Measurements from ENCODE around the gene POLR2I.
"Not testable (repeated sequence)": the region's sequence is repeated elsewhere in the genome, so short reads cannot be mapped to it uniquely, and the experiment has no call there.

Gene POLR2I

GRCh38 chr19:36101550-36102327 lies 12.9 kb downstream of the POLR2I start:
- DNase-seq (ENCODE audit: low read depth in 4 of 4, low spot score in 1 of 4): no peak

- no peak for DNase-seq (ENCODE audit: low read depth in 4 of 4, low spot score in 1 of 4)
These were observed 14.2 kb downstream of the POLR2I start for GRCh38 chr19:36100476-36100875.

- DNase-seq (ENCODE audit: low read depth in 4 of 4, low spot score in 1 of 4): no peak
These were observed 15.4 kb downstream of the POLR2I start for GRCh38 chr19:36099166-36099785.

- no peak for DNase-seq (ENCODE audit: low read depth in 4 of 4, low spot score in 1 of 4)
These were observed 17.6 kb downstream of the POLR2I start for GRCh38 chr19:36097036-36097435.

- no peak for DNase-seq (ENCODE audit: low read depth in 4 of 4, low spot score in 1 of 4)
These were observed 21.0 kb downstream of the POLR2I start for GRCh38 chr19:36093687-36094086.

- DNase-seq (ENCODE audit: low read depth in 4 of 4, low spot score in 1 of 4): peak in 1 of 4 experiments; percentile 18
These were observed 21.5 kb downstream of the POLR2I start for GRCh38 chr19:36093146-36093662.

- no peak for DNase-seq (ENCODE audit: low read depth in 4 of 4, low spot score in 1 of 4)
These were observed 22.1 kb downstream of the POLR2I start for GRCh38 chr19:36092566-36092965.

GRCh38 chr19:36090910-36091695 lies 23.6 kb downstream of the POLR2I start:
- no peak for DNase-seq (ENCODE audit: low read depth in 4 of 4, low spot score in 1 of 4)

GRCh38 chr19:36089847-36090246 lies 24.8 kb downstream of the POLR2I start:
- no peak for DNase-seq (ENCODE audit: low read depth in 4 of 4, low spot score in 1 of 4)

GRCh38 chr19:36086326-36086725 lies 28.3 kb downstream of the POLR2I start:
- no peak for DNase-seq (ENCODE audit: low read depth in 4 of 4, low spot score in 1 of 4)

GRCh38 chr19:36084231-36085009 lies 30.3 kb downstream of the POLR2I start:
- no peak for DNase-seq (ENCODE audit: low read depth in 4 of 4, low spot score in 1 of 4)

GRCh38 chr19:36082916-36083315 lies 31.8 kb downstream of the POLR2I start:
- no peak for DNase-seq (ENCODE audit: low read depth in 4 of 4, low spot score in 1 of 4)

- no peak for DNase-seq (ENCODE audit: low read depth in 4 of 4, low spot score in 1 of 4)
These were observed 32.8 kb downstream of the POLR2I start for GRCh38 chr19:36081894-36082293.

- no peak for DNase-seq (ENCODE audit: low read depth in 4 of 4, low spot score in 1 of 4)
These were observed 33.3 kb downstream of the POLR2I start for GRCh38 chr19:36081385-36081784.

GRCh38 chr19:36079389-36079945 lies 35.2 kb downstream of the POLR2I start:
- no peak for DNase-seq (ENCODE audit: low read depth in 4 of 4, low spot score in 1 of 4)

GRCh38 chr19:36073121-36073876 lies 41.4 kb downstream of the POLR2I start:
- no peak for DNase-seq (ENCODE audit: low read depth in 4 of 4, low spot score in 1 of 4)

- no peak for DNase-seq (ENCODE audit: low read depth in 4 of 4, low spot score in 1 of 4)
These were observed 42.6 kb downstream of the POLR2I start for GRCh38 chr19:36072081-36072480.

GRCh38 chr19:36068810-36069499 lies 45.7 kb downstream of the POLR2I start:
- not testable (repeated sequence) for DNase-seq (ENCODE audit: low read depth in 4 of 4, low spot score in 1 of 4)

- no peak for DNase-seq (ENCODE audit: low read depth in 4 of 4, low spot score in 1 of 4)
These were observed 47.0 kb downstream of the POLR2I start for GRCh38 chr19:36067681-36068080.
